DMS79 (cell line): ENCODE data around the gene GRHPR.
"Not testable (repeated sequence)": the region's sequence is repeated elsewhere in the genome, so short reads cannot be mapped to it uniquely, and the experiment has no call there.

Experiments used
- DNase-seq: peaks from one replicate; lab custom pipeline; 2025; lab: John Stamatoyannopoulos, UW

The GRHPR gene

GRCh38 chr9:37447111-37447510, 24.6 kb downstream of the GRHPR start:
- no peak for DNase-seq

- DNase-seq = no peak
Measured at GRCh38 chr9:37449862-37450632, 27.6 kb downstream of the GRHPR start.

GRCh38 chr9:37451628-37452027, 29.1 kb downstream of the GRHPR start:
- DNase-seq = no peak

- DNase-seq = no peak
Measured at GRCh38 chr9:37452611-37453010, 30.1 kb downstream of the GRHPR start.

GRCh38 chr9:37453827-37454226, 31.3 kb downstream of the GRHPR start:
- DNase-seq = no peak

GRCh38 chr9:37454238-37454637, 31.7 kb downstream of the GRHPR start:
- no peak for DNase-seq

- DNase-seq = no peak
Measured at GRCh38 chr9:37455884-37456647, 33.6 kb downstream of the GRHPR start.

- no peak for DNase-seq
Measured at GRCh38 chr9:37456817-37457216, 34.3 kb downstream of the GRHPR start.

- DNase-seq = no peak
Measured at GRCh38 chr9:37464006-37464405, 41.5 kb downstream of the GRHPR start.

- peak; percentile 80 for DNase-seq
Measured at GRCh38 chr9:37464426-37465248, 42.1 kb downstream of the GRHPR start.

- DNase-seq = peak; percentile 99
Measured at GRCh38 chr9:37465249-37466036, 42.9 kb downstream of the GRHPR start, which contains the start of gene ZBTB5. Gene ZBTB5, minus strand, starts transcription at chr9:37465450. Its CDS starts 22,899 bp downstream, at chr9:37442551.

- peak; percentile 55 for DNase-seq
Measured at GRCh38 chr9:37466037-37466709, 43.7 kb downstream of the GRHPR start.

- DNase-seq = not testable (repeated sequence)
Measured at GRCh38 chr9:37467530-37467929, 45.0 kb downstream of the GRHPR start.

GRCh38 chr9:37468620-37469019, 46.1 kb downstream of the GRHPR start:
- DNase-seq = no peak

- DNase-seq = no peak
Measured at GRCh38 chr9:37471942-37472684, 49.6 kb downstream of the GRHPR start.

GRCh38 chr9:37473982-37474381, 51.5 kb downstream of the GRHPR start:
- not testable (repeated sequence) for DNase-seq

GRCh38 chr9:37474438-37474837, 51.9 kb downstream of the GRHPR start:
- DNase-seq = no peak

GRCh38 chr9:37476930-37477329, 54.4 kb downstream of the GRHPR start:
- no peak for DNase-seq

GRCh38 chr9:37477443-37477842, 54.9 kb downstream of the GRHPR start:
- DNase-seq = not testable (repeated sequence)

GRCh38 chr9:37477987-37478619, 55.6 kb downstream of the GRHPR start:
- DNase-seq = not testable (repeated sequence)
